SHP77 (cell line): ENCODE data around the gene RERE.
"Not testable (repeated sequence)": the region's sequence is repeated elsewhere in the genome, so short reads cannot be mapped to it uniquely, and the experiment has no call there.

ENCODE experiments used
- DNase-seq, 2 experiments: peaks; one replicate each; lab custom pipeline; 2025; lab: John Stamatoyannopoulos, UW

RERE gene

GRCh38 chr1:8448911-8449661, 368.4 kb downstream of the RERE start:
- DNase-seq: no peak

- not testable (repeated sequence) for DNase-seq
Measured at GRCh38 chr1:8448505-8448904, 368.9 kb downstream of the RERE start.

GRCh38 chr1:8447616-8448150, 369.8 kb downstream of the RERE start:
- DNase-seq: no peak

- DNase-seq: not testable (repeated sequence)
Measured at GRCh38 chr1:8446119-8446518, 371.3 kb downstream of the RERE start.

- DNase-seq: no peak
Measured at GRCh38 chr1:8443558-8444194, 373.8 kb downstream of the RERE start.

- no peak for DNase-seq
Measured at GRCh38 chr1:8441426-8441825, 376.0 kb downstream of the RERE start.

- DNase-seq: peak; percentile 64 to 80
Measured at GRCh38 chr1:8439015-8439702, 378.3 kb downstream of the RERE start.

- no peak for DNase-seq
Measured at GRCh38 chr1:8438489-8438888, 379.0 kb downstream of the RERE start.

GRCh38 chr1:8437347-8437746, 380.1 kb downstream of the RERE start:
- DNase-seq: no peak

- no peak for DNase-seq
Measured at GRCh38 chr1:8435569-8436071, 381.8 kb downstream of the RERE start.

GRCh38 chr1:8434101-8434500, 383.3 kb downstream of the RERE start:
- DNase-seq: no peak

GRCh38 chr1:8431784-8432183, 385.7 kb downstream of the RERE start:
- DNase-seq: no peak

- DNase-seq: no peak
Measured at GRCh38 chr1:8431019-8431418, 386.4 kb downstream of the RERE start.

GRCh38 chr1:8430476-8430875, 387.0 kb downstream of the RERE start:
- DNase-seq: no peak

- DNase-seq: no peak
Measured at GRCh38 chr1:8429549-8430110, 387.8 kb downstream of the RERE start.

GRCh38 chr1:8428441-8428840, 389.0 kb downstream of the RERE start:
- DNase-seq: no peak

GRCh38 chr1:8427986-8428385, 389.5 kb downstream of the RERE start:
- no peak for DNase-seq

GRCh38 chr1:8427493-8427892, 389.9 kb downstream of the RERE start:
- DNase-seq: no peak

- no peak for DNase-seq
Measured at GRCh38 chr1:8426996-8427395, 390.4 kb downstream of the RERE start.

GRCh38 chr1:8425781-8426161, 391.7 kb downstream of the RERE start:
- no peak for DNase-seq

- DNase-seq: no peak
Measured at GRCh38 chr1:8425150-8425780, 392.2 kb downstream of the RERE start.
